Neural crest cell (in vitro differentiated cells): ENCODE data around the gene RSL24D1. TPM values are rescaled to one million over a fixed set of nuclear protein-coding genes. Genes with fewer than 3 reads are reported as not detected.

Source experiments
- DNase-seq: peaks from one replicate; pipeline ENCODE4 v3.0.0; 2021; ENCODE audit warnings: low read depth, mixed read lengths, low spot score
- H3K27ac Mint-ChIP-seq: one replicate; pipeline ENCODE4 v1.8.0; 2021; ENCODE audit warnings: mild to moderate bottlenecking, mixed read lengths; ENCODE audit not compliant: unreplicated experiment
- H3K27me3 Mint-ChIP-seq: 2 replicates; pipeline ENCODE4 v1.8.0; 2021; ENCODE audit warnings: low read depth, mild to moderate bottlenecking, mixed read lengths
- H3K36me3 Mint-ChIP-seq: 2 replicates; pipeline ENCODE4 v1.8.0; 2021; ENCODE audit warnings: low read depth, mild to moderate bottlenecking, mixed read lengths
- H3K4me1 Mint-ChIP-seq: 2 replicates; pipeline ENCODE4 v1.8.0; 2021; ENCODE audit warnings: mixed read lengths
- H3K4me3 Mint-ChIP-seq: one replicate; pipeline ENCODE4 v1.8.0; 2021; ENCODE audit warnings: mild to moderate bottlenecking, mixed read lengths
- H3K9me3 Mint-ChIP-seq: 2 replicates; pipeline ENCODE4 v1.8.0; 2021; ENCODE audit warnings: mixed read lengths
- total RNA-seq: library from RNA; stranded (reverse); gene quantifications from 2 replicates; pipeline ENCODE4 v1.2.1, GENCODE V29; 2021
- TF ChIP-seq, protein P1 (sequence below): fragments of 200-600 bp; sonication (generic); conservative IDR thresholded peaks from 2 replicates; pipeline ENCODE4 v1.5.0; 2021; ENCODE audit warnings: antibody characterized with exemption, mild to moderate bottlenecking

The RSL24D1 gene
- total RNA-seq, 1 donor from 2014 or later = 78.6 TPM

DNA sequence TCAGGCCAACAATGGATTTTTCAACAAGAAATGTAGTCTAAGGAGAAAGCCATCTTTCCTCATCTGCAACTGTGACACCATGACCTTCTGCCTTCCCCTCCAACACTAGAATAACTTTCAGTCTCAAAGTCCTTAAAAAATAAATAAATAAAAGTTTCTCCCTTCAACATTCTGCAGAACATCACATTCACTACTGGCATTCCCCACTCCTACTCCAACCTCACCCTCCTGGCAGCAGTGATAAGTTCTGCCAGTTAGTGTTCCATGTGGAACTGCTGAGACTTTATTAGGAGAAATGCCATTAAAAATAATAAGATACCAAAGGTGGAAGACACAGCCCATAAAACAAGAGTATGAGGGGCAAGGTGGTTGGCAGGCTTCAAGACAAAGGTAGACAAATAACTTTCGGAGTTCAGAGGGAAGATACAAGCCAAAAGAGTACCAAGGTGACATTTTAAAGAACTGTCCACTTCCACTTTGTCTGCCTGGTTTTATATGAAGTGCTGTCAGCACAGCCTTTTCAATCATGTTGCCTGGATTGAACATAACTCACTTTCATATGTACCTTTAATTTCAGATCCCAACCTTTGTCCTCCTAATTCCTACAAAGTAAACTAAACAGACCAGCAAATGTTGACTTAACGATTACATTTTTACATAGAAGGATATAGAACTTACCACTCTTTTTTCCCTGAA is 37.5 kb upstream of the RSL24D1 start:
- Mint-ChIP-seq H3K27ac (peak overlapping the region; percentile 3), H3K4me1 (no peaks in the 10 kb centered on the region), H3K4me3 (no peak overlapping the region), H3K9me3 (no peaks in the 10 kb centered on the region), H3K36me3 (no peaks in the 10 kb centered on the region), H3K27me3 (no peaks in the 10 kb centered on the region)
- TF ChIP-seq, protein P1, sequence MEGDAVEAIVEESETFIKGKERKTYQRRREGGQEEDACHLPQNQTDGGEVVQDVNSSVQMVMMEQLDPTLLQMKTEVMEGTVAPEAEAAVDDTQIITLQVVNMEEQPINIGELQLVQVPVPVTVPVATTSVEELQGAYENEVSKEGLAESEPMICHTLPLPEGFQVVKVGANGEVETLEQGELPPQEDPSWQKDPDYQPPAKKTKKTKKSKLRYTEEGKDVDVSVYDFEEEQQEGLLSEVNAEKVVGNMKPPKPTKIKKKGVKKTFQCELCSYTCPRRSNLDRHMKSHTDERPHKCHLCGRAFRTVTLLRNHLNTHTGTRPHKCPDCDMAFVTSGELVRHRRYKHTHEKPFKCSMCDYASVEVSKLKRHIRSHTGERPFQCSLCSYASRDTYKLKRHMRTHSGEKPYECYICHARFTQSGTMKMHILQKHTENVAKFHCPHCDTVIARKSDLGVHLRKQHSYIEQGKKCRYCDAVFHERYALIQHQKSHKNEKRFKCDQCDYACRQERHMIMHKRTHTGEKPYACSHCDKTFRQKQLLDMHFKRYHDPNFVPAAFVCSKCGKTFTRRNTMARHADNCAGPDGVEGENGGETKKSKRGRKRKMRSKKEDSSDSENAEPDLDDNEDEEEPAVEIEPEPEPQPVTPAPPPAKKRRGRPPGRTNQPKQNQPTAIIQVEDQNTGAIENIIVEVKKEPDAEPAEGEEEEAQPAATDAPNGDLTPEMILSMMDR = no peak
- no peak for DNase-seq

DNA sequence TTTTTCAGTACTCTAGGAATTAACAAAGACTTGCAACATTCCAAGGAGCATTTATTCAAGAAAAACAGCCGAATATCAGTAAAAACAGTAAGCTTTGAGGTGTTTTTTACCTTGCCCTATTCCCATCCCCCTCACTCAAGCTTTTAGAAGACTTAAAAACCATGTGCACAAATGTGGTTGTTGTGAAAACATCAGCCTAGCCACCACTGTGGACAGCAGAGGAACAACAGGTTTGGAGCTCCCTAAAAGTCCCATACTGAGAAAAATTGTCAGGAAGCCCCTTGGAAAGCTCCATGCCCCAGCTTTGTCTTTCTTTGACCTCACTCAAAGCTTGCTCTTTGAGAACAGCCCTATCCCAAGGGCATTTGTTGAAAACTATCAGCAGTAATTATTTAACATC is 34.7 kb upstream of the RSL24D1 start:
- Mint-ChIP-seq H3K4me3 (no peak overlapping the region), H3K27ac (no peak overlapping the region), H3K9me3 (no peaks in the 10 kb centered on the region), H3K36me3 (no peaks in the 10 kb centered on the region), H3K4me1 (no peaks in the 10 kb centered on the region), H3K27me3 (no peaks in the 10 kb centered on the region)
- TF ChIP-seq, protein P1 = no peak
- no peak for DNase-seq

DNA sequence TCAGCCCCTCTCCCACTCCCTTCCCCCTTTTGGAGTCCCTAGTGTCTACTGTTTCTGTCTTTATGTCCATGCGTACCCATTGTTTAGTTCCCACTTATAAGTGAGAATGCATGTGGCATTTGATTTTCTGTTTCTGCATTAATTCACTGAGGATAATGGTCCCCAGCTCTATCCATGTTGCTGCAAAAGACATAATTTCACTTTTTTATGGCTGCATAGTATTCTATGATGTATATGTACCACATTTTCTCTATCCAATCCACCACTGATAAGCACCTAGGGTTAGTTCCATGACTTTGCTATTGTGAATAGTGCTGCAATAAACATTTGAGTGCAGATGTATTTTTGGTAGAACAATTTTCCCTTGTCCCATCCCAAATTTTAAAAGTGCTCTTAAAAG is 34.2 kb upstream of the RSL24D1 start:
- TF ChIP-seq, protein P1 = no peak
- Mint-ChIP-seq H3K9me3 (no peaks in the 10 kb centered on the region), H3K36me3 (no peaks in the 10 kb centered on the region), H3K27ac (no peak overlapping the region), H3K4me1 (no peaks in the 10 kb centered on the region), H3K27me3 (no peaks in the 10 kb centered on the region), H3K4me3 (no peak overlapping the region)
- DNase-seq = no peak

DNA sequence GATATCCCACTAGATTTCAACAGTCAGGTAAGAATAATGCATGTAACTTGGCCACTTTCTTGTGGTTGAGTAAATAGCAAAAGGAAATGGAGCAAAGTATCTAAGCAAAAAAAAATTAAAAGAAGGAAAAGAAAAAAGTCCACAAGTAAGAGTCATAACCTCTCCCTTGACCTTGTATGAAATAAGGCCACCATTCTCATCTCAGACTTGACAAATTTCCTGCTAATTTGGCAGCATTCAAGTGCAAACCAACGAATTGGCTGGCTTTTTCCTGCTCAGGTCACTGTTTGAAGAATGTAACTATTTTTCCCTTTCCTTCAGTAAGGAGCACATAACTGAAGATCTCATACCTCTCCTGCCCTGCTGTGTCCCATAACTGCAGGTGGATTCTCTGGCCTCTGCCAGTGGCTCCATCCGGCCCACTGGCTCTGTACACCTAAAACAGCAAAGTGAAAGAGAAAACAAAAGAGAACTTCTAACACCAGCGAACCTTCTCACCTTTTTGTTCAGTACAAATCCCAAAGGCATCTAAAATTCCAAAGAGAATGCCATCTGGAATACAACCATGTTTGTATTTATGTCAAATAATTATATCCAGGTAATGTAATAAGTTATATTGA is 33.4 kb upstream of the RSL24D1 start:
- TF ChIP-seq, protein P1 = no peak
- Mint-ChIP-seq H3K36me3 (no peaks in the 10 kb centered on the region), H3K27ac (peak overlapping the region; percentile 53), H3K9me3 (no peaks in the 10 kb centered on the region), H3K4me1 (no peaks in the 10 kb centered on the region), H3K4me3 (no peak overlapping the region), H3K27me3 (no peaks in the 10 kb centered on the region)
- DNase-seq = no peak

DNA sequence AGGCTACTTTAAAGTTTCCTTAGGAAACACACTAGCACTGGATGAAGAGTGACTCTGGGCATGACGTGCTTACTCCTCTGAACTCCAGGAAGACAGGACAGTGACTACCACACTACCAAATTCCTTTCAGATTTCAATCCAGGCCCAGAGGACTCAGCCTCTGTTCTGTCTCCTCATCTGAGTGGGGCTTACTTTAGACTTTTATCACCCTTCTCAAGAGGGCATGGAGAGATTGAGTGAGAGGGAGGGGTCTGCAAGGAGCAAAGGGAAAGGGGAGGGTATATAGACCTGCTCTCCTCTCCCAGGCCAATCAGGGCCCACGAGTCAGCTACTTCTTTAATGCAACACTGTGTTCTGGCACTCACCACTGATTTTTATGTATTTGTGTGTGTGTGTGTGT is 29.4 kb upstream of the RSL24D1 start:
- Mint-ChIP-seq H3K4me3 (no peak overlapping the region), H3K27me3 (no peaks in the 10 kb centered on the region), H3K27ac (no peak overlapping the region), H3K9me3 (no peaks in the 10 kb centered on the region), H3K36me3 (no peaks in the 10 kb centered on the region), H3K4me1 (no peaks in the 10 kb centered on the region)
- TF ChIP-seq, protein P1 = no peak
- DNase-seq = no peak
